NB4 (cell line): ENCODE data around the gene NHLRC2.

Source experiments
- DNase-seq: peaks from one replicate; pipeline ENCODE4 v3.0.0; 2010; ENCODE audit warnings: low read depth
- H3K4me3 ChIP-seq: one replicate; pipeline ENCODE4 v1.5.1; 2011; ENCODE audit warnings: mild to moderate bottlenecking, low read depth, low read length, moderate library complexity
- MYC ChIP-seq: IDR thresholded peaks from 2 replicates; pipeline ENCODE4 v1.6.1; 2011; ENCODE audit warnings: low read depth, low read length
- POLR2A ChIP-seq: IDR thresholded peaks from 2 replicates; pipeline ENCODE4 v1.6.1; 2011; ENCODE audit warnings: mild to moderate bottlenecking; ENCODE audit not compliant: insufficient read length; ENCODE audit errors: extremely low read depth
- TF ChIP-seq, protein P1 (sequence below): IDR thresholded peaks from one replicate; pipeline ENCODE4 v1.5.1; 2012; ENCODE audit warnings: low read depth, low read length
- TF ChIP-seq, protein P2 (sequence below): IDR thresholded peaks from 2 replicates; pipeline ENCODE4 v1.6.1; 2011; ENCODE audit warnings: low read depth, low read length

Gene NHLRC2

DNA sequence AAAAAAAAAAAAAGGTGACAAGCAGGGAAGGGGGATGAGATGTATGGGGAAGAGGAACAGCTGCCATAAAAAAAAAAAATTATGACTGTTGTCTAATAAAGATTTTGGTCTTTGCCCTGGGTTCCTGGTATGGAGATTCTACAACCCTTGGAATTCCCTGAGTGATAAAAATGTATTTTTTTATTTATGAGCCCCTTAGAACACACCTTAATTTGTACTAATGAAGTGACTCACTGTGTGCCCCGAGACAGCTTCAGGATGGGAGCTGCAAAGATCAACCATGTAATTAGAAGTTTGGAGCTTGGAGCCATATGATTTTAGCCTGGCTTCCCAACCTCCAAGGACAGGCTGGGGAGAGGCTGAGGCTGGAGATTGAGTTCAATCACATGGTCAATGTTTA is 69.7 kb downstream of the NHLRC2 start:
- no peak overlapping the region for H3K4me3 ChIP-seq
- no peak for DNase-seq
- TF ChIP-seq, protein P1, sequence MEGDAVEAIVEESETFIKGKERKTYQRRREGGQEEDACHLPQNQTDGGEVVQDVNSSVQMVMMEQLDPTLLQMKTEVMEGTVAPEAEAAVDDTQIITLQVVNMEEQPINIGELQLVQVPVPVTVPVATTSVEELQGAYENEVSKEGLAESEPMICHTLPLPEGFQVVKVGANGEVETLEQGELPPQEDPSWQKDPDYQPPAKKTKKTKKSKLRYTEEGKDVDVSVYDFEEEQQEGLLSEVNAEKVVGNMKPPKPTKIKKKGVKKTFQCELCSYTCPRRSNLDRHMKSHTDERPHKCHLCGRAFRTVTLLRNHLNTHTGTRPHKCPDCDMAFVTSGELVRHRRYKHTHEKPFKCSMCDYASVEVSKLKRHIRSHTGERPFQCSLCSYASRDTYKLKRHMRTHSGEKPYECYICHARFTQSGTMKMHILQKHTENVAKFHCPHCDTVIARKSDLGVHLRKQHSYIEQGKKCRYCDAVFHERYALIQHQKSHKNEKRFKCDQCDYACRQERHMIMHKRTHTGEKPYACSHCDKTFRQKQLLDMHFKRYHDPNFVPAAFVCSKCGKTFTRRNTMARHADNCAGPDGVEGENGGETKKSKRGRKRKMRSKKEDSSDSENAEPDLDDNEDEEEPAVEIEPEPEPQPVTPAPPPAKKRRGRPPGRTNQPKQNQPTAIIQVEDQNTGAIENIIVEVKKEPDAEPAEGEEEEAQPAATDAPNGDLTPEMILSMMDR, result no peak
- TF ChIP-seq, protein P2, sequence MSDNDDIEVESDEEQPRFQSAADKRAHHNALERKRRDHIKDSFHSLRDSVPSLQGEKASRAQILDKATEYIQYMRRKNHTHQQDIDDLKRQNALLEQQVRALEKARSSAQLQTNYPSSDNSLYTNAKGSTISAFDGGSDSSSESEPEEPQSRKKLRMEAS, result no peak

- DNase-seq, result no peak
- TF ChIP-seq MYC (no peak), POLR2A (no peak)
- TF ChIP-seq, protein P1, result no peak
- TF ChIP-seq, protein P2, result no peak
- no peak overlapping the region for H3K4me3 ChIP-seq
Measured at GRCh38 chr10:113924664-113925063, 70.2 kb downstream of the NHLRC2 start.

GRCh38 chr10:113927440-113927839 is 73.0 kb downstream of the NHLRC2 start:
- TF ChIP-seq, protein P2, result no peak
- TF ChIP-seq MYC, result no peak
- TF ChIP-seq, protein P1, result no peak
- no peak for TF ChIP-seq POLR2A
- no peak for DNase-seq
- no peak overlapping the region for H3K4me3 ChIP-seq

DNA sequence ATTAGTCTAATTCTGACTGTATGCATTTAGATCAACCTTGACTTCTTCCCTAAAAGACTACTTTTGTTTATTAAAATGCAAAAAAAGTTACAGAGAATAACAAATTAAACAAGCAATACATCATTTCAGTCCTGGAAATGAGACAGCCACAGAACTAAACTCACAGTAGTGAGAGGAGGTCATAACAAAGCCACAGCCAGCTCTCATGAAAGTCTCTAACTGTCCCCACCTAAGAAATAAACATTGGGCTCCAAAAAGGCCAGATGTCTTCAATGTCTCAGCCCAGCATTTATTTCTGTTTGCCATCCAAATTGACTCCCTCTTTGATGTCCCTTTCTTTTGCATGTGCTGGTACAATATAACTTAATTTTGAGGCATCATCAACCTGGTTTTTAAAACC is 74.4 kb downstream of the NHLRC2 start:
- no peak for DNase-seq
- no peak for TF ChIP-seq POLR2A
- TF ChIP-seq, protein P2, result no peak
- no peak for TF ChIP-seq MYC
- TF ChIP-seq, protein P1, result no peak
- H3K4me3 ChIP-seq, result no peak overlapping the region

GRCh38 chr10:113929522-113929921 is 75.1 kb downstream of the NHLRC2 start:
- no peak for DNase-seq
- TF ChIP-seq, protein P1, result no peak
- TF ChIP-seq MYC (no peak), POLR2A (no peak)
- TF ChIP-seq, protein P2, result no peak
- H3K4me3 ChIP-seq, result no peak overlapping the region
